Caco-2 (cell line): ENCODE results near the gene UPB1. TPM values are rescaled to one million over a fixed set of nuclear protein-coding genes. Genes with fewer than 3 reads are reported as not detected.

Experiments
- BruUV-seq: library from RNA; stranded (reverse); fragments of 400-500 nt; replicated peaks from 2 replicates; lab custom pipeline; 2021; lab: Mats Ljungman, UMichigan
- CTCF ChIA-PET: fragments of 300-600 bp; sonication (Branson Sonifier 250); formaldehyde crosslinking; loops from one replicate; lab custom pipeline; 2022; ENCODE audit warnings: antibody characterized with exemption; lab: Charles Lee
- POLR2A ChIA-PET: fragments of 300-600 bp; sonication (Branson Sonifier 250); formaldehyde crosslinking; loops from one replicate; lab custom pipeline; 2022; ENCODE audit warnings: antibody characterized with exemption; lab: Charles Lee
- DNase-seq, 2 experiments: peaks; one replicate each; pipeline versions ENCODE4 v3.0.0 to v3.0.0-alpha.2; 2020 to 2022
- H3K27me3 ChIP-seq: replicated peaks from 2 replicates; pipeline ENCODE4 v1.6.0; 2011; ENCODE audit warnings: low read length; ENCODE audit not compliant: control insufficient read depth, insufficient read depth
- H3K36me3 ChIP-seq: 2 replicates; pipeline ENCODE4 v1.5.1; 2011; ENCODE audit warnings: low read length; ENCODE audit not compliant: control insufficient read depth, insufficient read depth
- H3K4me1 ChIP-seq: fragments of 250-450 bp; sonication (Bioruptor Pico); 2 replicates; pipeline ENCODE4 v1.5.1; 2020; ENCODE audit warnings: mild to moderate bottlenecking
- H3K4me3 ChIP-seq: 2 replicates; pipeline ENCODE4 v1.5.1; 2011; ENCODE audit warnings: low read depth, mild to moderate bottlenecking, control low read depth, low read length
- H3K9me3 ChIP-seq: fragments of 250-450 bp; sonication (Bioruptor Pico); 2 replicates; pipeline ENCODE4 v1.5.1; 2020; ENCODE audit warnings: mild to moderate bottlenecking, moderate library complexity
- H3K27ac Mint-ChIP-seq: one replicate; pipeline ENCODE4 v1.8.0; 2022; ENCODE audit warnings: mixed read lengths; ENCODE audit not compliant: unreplicated experiment
- H3K27me3 Mint-ChIP-seq: one replicate; pipeline ENCODE4 v1.8.0; 2022; ENCODE audit warnings: mixed read lengths; ENCODE audit not compliant: insufficient read depth, unreplicated experiment
- H3K36me3 Mint-ChIP-seq: one replicate; pipeline ENCODE4 v1.8.0; 2022; ENCODE audit warnings: mild to moderate bottlenecking, mixed read lengths; ENCODE audit not compliant: insufficient read depth, unreplicated experiment
- H3K4me1 Mint-ChIP-seq: one replicate; pipeline ENCODE4 v1.8.0; 2022; ENCODE audit warnings: low read depth, mixed read lengths; ENCODE audit not compliant: unreplicated experiment
- H3K4me3 Mint-ChIP-seq: one replicate; pipeline ENCODE4 v1.8.0; 2022; ENCODE audit warnings: mild to moderate bottlenecking, moderate library complexity, mixed read lengths; ENCODE audit not compliant: unreplicated experiment
- H3K9me3 Mint-ChIP-seq: one replicate; pipeline ENCODE4 v1.8.0; 2022; ENCODE audit warnings: mixed read lengths; ENCODE audit not compliant: unreplicated experiment
- intact Hi-C: fragments of 100-400 bp; cut with micrococcal nuclease; formaldehyde crosslinking; loops from one replicate; pipeline ENCODE4 v1.10.0; 2022; ENCODE audit not compliant: unreplicated experiment
- total RNA-seq: library from RNA; stranded (reverse); gene quantifications from 2 replicates; pipeline ENCODE4 v1.2.3, GENCODE V29; 2022
- TF ChIP-seq, protein P1 (sequence below), 2 experiments: fragments of 200-600 bp in 1 of 2; IDR thresholded peaks; 1 replicate in 1 of 2; 2 replicates in 1 of 2; pipeline versions ENCODE4 v1.5.1 to v1.8.0; 2011 to 2022; ENCODE audit warnings: antibody characterized with exemption in 1 of 2, control low read depth in 1 of 2, inconsistent platforms in 1 of 2, low read depth in 1 of 2, low read length in 1 of 2, mild to moderate bottlenecking in 1 of 2, moderate library complexity in 1 of 2; ENCODE audit not compliant: insufficient read depth in 1 of 2, severe bottlenecking in 1 of 2, unreplicated experiment in 1 of 2

UPB1 gene
- total RNA-seq, 1 experiment from 2014 or later: 6.7 TPM

DNA sequence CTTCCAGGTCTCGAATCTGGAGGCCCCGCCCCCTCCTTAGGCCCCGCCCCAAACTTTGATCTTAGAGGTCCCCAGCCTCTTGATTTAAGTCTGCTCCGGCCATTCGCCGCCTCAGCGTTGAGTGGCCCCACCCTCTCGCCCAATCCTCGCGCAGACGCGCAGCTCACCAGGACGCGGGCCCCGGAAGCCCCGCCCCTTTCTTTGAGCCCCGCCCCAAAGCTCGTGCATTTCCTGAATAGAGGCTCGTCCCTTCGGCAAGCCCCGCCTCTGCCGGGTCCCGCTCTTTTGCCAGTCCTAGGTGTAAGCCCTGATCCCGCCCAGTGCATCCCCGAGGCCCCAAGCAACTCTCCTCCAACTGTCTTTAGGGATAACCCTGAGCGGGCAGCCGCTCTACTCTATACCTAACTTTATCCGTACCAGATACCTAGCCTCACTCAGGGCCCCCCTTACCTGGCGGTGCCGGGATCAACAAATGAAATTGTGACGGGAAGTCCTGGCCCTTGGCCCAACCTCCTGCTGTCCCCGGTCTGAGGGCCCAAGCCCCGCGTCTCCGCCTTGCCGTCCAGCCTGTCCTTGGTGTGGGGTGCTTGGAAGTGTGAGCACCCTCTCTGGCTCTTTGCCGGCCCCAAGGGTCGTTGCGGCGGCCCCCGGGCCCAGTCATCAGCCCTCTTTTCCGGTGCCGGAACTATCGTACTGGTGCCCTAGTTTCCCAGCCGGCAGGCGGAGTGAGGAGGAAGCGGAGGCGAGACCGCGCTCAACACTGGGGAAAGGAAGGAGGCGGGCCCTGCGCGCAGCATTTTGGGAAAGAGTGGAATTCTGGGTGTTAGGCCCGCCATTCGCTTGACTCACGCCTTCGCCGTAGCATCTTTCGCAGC, 60.3 kb downstream of the UPB1 start, which contains the start of gene SNRPD3:
SNRPD3 (plus strand) TSS at position 835 of the 875 bp plus-strand sequence. CDS start 1,676 bp downstream, outside the sequence.
- Histone ChIP-seq H3K4me3 (peak within 1 kb of the TSS; percentile 86), H3K36me3 (peaks cover 5% of the 10 kb centered on the region), H3K9me3 (no peaks in the 10 kb centered on the region), H3K27me3 (no peaks in the 10 kb centered on the region), H3K4me1 (peaks cover 41% of the 10 kb centered on the region)
- Mint-ChIP-seq H3K4me1 (peaks cover 46% of the 10 kb centered on the region), H3K36me3 (peaks cover 55% of the 10 kb centered on the region), H3K4me3 (peak within 1 kb of the TSS; percentile 100), H3K27ac (peak within 1 kb of the TSS; percentile 99), H3K27me3 (no peaks in the 10 kb centered on the region), H3K9me3 (no peaks in the 10 kb centered on the region)
- TF ChIP-seq, protein P1, sequence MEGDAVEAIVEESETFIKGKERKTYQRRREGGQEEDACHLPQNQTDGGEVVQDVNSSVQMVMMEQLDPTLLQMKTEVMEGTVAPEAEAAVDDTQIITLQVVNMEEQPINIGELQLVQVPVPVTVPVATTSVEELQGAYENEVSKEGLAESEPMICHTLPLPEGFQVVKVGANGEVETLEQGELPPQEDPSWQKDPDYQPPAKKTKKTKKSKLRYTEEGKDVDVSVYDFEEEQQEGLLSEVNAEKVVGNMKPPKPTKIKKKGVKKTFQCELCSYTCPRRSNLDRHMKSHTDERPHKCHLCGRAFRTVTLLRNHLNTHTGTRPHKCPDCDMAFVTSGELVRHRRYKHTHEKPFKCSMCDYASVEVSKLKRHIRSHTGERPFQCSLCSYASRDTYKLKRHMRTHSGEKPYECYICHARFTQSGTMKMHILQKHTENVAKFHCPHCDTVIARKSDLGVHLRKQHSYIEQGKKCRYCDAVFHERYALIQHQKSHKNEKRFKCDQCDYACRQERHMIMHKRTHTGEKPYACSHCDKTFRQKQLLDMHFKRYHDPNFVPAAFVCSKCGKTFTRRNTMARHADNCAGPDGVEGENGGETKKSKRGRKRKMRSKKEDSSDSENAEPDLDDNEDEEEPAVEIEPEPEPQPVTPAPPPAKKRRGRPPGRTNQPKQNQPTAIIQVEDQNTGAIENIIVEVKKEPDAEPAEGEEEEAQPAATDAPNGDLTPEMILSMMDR (IDR thresholded peaks at IDR 0.05; ENCODE audit: insufficient read depth in 1 of 2, low read depth in 1 of 2, low read length in 1 of 2, severe bottlenecking in 1 of 2, unreplicated experiment in 1 of 2): peak; percentile 19 to 30
- ChIA-PET POLR2A (interaction anchor here (0.6 to 1.0 kb wide), 12 partner anchors 16 to 360 kb away, joined by 3 to 8 read pairs (median 6); no protein-coding TSS in a partner anchor), CTCF (interaction anchor here (0.6 to 1.2 kb wide), 10 partner anchors 9 to 1218 kb away, joined by 3 to 13 read pairs (median 4); no protein-coding TSS in a partner anchor)
- DNase-seq: peak; percentile 97 to 99
- no TSS peak for BruUV-seq
- intact Hi-C loops: loop anchor here (1.0 to 2.0 kb wide), 3 partner anchors 23 to 38 kb away; partner anchors contain the start of gene LRRC75B

DNA sequence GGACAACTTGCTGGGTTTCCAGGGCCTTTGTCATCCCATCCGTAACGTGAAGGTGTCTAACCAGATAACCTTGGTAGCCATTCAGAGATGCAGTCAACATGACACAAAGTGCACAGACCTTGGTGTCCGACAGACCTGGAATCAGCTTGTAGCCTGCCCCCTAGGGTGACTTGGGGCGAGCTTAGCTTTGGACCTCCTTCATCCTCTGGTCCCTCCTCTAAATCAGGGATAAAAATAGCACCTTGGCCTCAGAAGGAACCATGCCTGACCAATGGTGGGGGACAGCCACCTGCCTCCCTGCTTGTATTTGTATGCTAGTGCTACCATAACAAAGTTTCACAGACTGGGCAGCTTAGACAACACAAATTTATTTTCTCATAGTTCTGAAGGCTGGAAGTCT, 64.3 kb downstream of the UPB1 start:
- no peak for DNase-seq
- BruUV-seq: no TSS peak
- Mint-ChIP-seq H3K4me3 (no peak overlapping the region), H3K9me3 (no peaks in the 10 kb centered on the region), H3K36me3 (peaks cover 69% of the 10 kb centered on the region), H3K27ac (no peak overlapping the region), H3K4me1 (peaks cover 23% of the 10 kb centered on the region), H3K27me3 (no peaks in the 10 kb centered on the region)
- peaks cover 24% of the 10 kb centered on the region for H3K4me1 ChIP-seq
- ChIA-PET CTCF (interaction anchor here (0.6 kb wide), 1 partner anchor 45 kb away, joined by 3 read pairs; no protein-coding TSS in a partner anchor), POLR2A (no interaction called here)
- H3K36me3 ChIP-seq: peaks cover 4% of the 10 kb centered on the region
- no peak overlapping the region for H3K4me3 ChIP-seq
- TF ChIP-seq, protein P1 (IDR thresholded peaks at IDR 0.05; ENCODE audit: insufficient read depth in 1 of 2, low read depth in 1 of 2, low read length in 1 of 2, severe bottlenecking in 1 of 2, unreplicated experiment in 1 of 2): no peak
- H3K27me3 ChIP-seq: no peaks in the 10 kb centered on the region
- intact Hi-C loops: no loop called here
- no peaks in the 10 kb centered on the region for H3K9me3 ChIP-seq

DNA sequence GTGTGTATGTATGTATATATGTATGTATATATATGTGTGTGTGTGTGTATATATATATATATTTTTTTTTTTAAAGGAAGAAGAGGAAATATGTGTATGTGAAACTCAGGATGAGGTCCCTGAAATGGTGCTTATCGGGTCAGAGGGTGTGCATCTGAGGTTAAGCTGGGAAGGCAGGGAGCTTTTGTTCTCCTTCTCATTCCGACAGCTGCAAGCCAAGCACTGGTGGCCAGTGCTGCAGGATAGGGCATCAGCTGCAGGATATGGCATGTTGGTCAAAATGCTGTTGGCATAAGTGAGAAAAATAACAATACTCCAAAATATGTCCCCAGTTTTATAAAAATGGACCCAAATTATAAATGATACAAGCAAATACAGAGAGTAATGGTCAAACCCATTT, 68.1 kb downstream of the UPB1 start:
- no peaks in the 10 kb centered on the region for H3K27me3 ChIP-seq
- Mint-ChIP-seq H3K4me3 (no peak overlapping the region), H3K9me3 (no peaks in the 10 kb centered on the region), H3K27ac (no peak overlapping the region), H3K27me3 (no peaks in the 10 kb centered on the region), H3K36me3 (peaks cover 79% of the 10 kb centered on the region), H3K4me1 (peaks cover 20% of the 10 kb centered on the region)
- CTCF ChIA-PET: no interaction called here
- peaks cover 7% of the 10 kb centered on the region for H3K36me3 ChIP-seq
- intact Hi-C loops: no loop called here
- H3K4me3 ChIP-seq: no peak overlapping the region
- no TSS peak for BruUV-seq
- no peak for DNase-seq
- no peaks in the 10 kb centered on the region for H3K9me3 ChIP-seq
- POLR2A ChIA-PET: no interaction called here
- TF ChIP-seq, protein P1 (IDR thresholded peaks at IDR 0.05; ENCODE audit: insufficient read depth in 1 of 2, low read depth in 1 of 2, low read length in 1 of 2, severe bottlenecking in 1 of 2, unreplicated experiment in 1 of 2): no peak
- peaks cover 16% of the 10 kb centered on the region; the same call in 1 of the 2 replicates for H3K4me1 ChIP-seq
